Stimulated activated CD4-positive, alpha-beta T cell treated with anti-CD3 and anti-CD28 coated beads, TNF-alpha, amount 100 ng/mL, for 24 hours (primary cell): ENCODE results near the gene FCGR2B.
"Not testable (repeated sequence)": the region's sequence is repeated elsewhere in the genome, so short reads cannot be mapped to it uniquely, and the experiment has no call there.

Experiments
- DNase-seq, 3 experiments: peaks; one replicate each; pipeline ENCODE4 v3.0.0-alpha.2; 2020; ENCODE audit warnings: low read depth in 3 of 3

FCGR2B gene

DNA sequence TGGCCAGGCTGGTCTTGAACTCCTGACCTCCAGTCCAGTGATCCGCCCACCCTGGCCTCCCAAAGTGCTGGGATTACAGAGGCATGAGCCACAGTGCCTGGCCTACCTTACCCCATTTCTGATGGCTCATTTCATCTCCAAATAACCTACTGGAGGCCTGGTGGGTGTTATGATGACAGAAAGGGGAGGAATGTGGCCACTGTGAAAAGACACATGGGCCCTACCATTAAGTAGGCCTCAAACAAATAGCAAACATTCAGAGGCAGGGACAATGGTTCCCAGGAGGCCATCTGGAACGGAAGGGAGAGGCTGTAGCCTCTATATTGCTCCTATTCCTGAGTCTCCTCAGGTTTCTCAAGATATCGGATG is 43.2 kb downstream of the FCGR2B start:
- DNase-seq: no peak

DNA sequence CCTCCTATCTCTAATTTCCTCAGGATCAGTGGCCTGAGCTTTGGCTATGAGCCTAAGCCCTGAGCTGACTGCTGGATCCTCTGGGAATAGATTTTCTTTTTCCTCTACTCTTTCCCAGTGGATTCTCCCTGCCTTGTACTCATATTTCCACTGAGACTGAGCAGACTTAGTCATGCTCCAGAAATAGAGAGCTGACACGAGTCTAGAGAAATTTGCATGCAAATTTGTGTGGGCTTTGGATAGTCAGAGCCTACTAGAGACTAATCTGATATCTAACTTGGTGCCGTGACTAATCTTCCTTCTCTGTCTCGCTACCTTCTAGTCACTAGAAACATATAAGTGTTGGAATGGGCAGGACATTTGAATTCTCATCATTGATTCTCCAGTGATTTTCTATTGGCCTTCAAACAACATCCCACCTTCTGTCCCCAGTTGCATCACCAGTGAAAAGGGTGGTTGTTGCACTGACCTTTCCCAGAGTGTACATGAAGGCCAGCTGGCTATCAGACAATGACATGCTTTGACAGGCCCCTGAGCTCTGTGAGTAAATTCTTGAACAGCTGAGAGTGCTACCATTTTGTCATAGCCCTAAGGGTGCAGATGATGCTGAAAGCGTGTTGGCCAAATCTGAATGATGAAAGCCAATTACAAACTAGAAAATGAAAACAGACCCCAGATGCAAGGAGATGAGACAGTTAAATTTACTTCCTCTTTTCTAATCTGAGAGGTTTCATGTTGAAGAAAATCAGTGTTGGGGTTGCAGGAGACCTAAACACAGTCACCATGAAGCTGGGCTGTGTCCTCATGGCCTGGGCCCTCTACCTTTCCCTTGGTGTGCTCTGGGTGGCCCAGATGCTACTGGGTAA is 43.8 kb downstream of the FCGR2B start, which contains the start of gene FCRLA:
TSS of gene FCRLA (plus strand) at position 748 of the 866 bp plus-strand sequence. CDS start at position 784, 36 bp downstream.
- no peak for DNase-seq

DNA sequence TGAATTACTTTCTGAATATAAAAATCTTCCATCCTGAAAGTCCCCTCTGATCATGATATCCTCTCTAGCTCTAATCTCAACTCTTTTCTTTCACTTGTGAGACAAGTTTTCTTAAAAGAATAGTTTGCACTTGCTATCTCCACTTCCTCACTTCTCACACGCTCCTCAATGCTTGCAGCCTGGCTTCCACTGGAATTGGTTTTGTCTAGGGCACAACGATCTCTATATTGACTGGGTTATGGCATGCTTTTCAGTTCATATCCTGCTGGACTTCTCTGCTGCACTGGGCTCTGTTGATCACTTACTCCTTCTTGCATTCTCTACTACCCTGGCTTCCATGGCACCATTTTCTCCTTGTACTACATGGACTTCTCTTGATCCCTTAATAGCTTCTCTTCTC is 44.6 kb downstream of the FCGR2B start:
- DNase-seq: no peak

DNA sequence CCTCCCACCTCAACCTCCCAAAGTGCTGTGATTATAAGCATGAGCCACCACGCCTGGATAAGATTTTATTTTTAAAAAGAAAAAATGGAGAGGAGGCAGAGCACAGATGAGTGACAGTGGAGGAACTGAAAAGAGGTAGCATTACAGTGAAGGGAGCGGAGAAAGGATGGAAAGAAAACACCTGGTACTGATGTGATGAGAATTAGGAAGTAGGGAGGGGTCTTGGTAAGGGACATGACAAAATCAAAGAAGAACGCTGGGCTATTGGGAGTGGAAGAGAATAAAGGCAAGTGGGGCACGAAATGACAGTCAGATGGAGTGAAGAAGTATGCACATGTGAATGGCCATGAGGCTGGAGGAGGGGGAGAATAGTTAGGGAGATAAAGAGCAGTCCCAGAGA is 46.4 kb downstream of the FCGR2B start:
- DNase-seq: no peak

DNA sequence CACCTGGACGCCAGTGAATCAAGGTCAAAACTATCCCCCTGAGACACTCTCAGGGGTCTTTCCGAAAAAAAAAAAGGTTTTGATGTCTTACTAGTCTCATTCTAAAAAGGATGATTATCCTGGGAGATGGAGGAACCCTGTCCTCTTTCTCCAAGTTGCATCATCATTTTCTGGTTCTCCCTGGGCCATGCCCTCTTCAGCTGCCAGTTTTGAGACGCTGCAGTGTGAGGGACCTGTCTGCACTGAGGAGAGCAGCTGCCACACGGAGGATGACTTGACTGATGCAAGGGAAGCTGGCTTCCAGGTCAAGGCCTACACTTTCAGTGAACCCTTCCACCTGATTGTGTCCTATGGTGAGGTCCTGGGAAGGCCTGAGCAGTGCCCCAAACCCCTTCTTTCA is 47.6 kb downstream of the FCGR2B start:
- no peak for DNase-seq

DNA sequence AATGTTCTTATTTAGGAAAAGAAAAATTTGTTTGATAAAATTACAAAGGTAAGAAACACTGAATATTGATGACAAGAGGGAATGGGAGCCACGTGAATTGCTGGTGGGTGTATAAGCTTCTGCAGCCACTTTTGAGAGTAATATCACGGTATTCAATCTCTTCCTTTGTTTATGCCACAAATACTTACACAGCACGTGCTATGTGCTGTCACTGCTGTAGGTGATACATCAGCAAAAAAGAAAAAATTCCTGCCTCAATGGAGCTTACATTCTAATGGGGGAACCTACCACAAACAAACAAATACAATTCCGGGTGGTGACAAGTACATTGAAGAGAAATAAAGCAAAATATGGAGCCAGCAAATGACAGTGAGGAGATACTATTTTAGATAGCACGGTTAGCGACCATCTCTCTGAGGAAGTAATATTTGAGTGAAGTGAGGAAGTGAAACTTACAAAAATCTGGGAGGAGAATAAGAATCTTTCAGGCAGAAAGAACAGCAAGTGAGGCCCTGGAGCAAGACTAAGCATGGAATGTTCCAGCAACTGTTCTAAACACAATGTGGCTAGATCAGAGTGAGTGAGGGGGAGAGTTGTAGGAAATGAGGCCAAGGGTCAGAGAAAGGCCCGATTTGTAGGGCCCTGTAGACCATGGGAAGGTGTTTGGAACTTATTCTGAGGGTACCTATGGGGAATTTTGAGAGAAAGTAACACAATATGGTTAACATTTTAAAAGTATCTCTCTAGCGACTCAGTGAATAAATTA is 55.8 kb downstream of the FCGR2B start:
- DNase-seq: no peak

DNA sequence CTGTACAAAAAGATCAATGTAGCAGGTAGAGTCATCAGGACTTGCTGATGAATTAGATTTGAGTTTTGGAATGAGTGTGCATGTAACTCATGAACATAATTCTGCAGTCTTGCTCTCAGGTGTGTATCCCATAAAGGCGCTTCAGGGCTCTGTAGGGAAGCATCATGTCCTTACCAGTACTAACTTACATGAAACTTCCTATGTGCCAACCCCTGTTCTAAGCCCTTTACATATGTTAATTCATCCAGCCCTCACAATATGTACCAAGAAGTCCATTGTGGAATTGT is 56.3 kb downstream of the FCGR2B start:
- no peak for DNase-seq

DNA sequence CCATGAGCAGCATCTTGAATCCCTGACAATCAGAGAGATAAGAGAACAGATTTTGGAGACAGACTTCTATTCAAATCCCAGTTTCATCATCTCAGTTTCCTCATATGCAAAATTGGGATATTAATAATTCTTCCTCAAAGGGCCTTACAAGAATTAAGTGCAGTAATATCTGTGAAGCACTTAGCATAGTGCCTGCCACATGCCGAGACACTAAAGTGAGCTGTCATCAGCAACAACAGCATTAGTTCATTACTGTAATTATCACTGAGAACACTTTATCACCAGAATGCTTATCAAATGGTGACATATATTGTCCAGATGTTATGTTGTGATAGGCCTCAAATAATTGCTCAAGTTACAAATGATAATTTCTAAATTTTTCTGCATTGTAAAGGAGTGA is 57.5 kb downstream of the FCGR2B start:
- DNase-seq: no peak

DNA sequence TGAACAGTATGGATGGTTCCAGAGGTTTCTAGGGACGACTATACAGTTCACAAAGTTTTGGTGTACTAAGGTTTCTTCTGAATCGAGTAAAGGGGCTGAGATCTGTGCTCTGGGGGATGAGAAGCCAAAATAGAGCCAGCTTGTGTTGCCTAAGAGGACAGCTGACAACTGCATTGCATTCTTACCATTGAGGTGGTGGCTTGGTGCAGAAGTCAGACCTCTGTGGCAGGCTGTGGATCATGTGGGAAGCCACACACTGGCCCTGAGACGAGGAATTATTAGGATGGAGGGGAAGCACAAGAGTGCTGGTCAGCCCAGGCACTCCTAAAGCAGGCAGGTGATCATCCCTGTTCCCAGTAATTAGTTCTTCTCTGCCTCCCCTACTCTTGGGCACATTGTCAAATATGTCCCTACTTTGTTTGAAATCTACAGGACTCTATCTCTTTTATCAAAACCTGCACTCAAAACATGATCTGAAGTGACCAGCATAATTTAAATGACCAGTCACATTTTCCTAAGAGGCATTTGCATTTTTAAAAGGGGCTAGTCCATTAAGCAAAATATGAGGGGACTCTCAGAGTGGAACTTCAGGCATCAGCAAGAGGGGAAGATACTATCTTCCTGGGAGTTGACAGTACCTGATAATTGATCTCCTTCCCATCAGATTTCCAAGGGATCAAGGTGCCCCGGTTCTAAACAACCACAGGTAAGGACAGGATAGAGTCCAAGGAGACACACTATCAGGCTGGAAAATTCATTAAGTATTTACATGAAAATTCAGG is 58.2 kb downstream of the FCGR2B start, which contains the start of gene FCRLB:
TSS of gene FCRLB (plus strand) at position 589 of the 782 bp plus-strand sequence. CDS start 1,129 bp downstream, outside the sequence.
- no peak for DNase-seq

DNA sequence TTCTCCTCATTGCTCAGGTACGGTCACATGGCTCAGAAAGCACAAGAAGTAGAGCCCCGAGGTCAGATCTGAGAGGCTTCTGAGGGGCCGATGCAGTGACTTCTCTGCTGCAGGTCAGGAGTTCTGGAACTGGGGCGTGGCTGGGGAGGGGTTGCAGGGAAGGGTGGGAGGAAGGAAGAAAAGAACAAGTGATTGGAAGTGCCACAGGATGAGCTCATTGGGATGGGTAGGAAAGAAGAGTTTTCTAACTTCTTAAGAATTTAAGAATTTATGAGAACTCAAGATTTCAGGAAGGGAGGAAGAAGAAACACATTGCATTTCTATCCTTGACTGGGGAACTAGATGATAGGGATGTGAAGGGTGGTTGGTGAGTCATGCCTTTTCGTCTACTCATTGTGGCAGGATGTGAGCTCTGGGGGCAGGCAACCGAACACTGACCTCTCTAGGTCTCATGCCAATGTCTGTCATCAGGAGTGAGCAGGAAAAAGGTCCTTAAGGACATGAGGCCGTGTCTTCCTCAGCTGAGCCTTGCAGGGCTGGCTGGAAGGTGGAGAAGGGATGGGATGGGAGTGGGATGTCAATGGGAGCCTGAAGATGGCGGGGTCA is 58.9 kb downstream of the FCGR2B start:
- no peak for DNase-seq

DNA sequence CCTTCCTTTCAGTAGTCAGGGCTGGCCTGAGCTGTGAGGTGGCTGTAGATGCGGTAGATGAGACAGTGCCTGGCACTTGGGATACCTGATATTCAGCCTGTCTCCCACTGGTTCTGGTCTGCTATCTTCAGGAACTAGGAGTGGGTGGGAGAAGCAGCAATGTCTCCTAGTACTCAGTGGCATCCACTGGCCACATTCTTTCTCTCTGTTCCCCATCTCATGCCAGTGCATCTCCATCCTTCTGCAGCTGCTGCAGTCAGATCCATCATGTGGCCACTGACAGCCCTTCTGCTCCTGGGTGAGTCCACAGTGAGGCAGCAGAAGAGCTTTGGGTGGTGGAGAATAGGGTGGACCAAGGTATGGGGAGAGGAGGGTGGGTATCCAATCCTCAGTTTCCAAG is 59.5 kb downstream of the FCGR2B start:
- no peak for DNase-seq

DNA sequence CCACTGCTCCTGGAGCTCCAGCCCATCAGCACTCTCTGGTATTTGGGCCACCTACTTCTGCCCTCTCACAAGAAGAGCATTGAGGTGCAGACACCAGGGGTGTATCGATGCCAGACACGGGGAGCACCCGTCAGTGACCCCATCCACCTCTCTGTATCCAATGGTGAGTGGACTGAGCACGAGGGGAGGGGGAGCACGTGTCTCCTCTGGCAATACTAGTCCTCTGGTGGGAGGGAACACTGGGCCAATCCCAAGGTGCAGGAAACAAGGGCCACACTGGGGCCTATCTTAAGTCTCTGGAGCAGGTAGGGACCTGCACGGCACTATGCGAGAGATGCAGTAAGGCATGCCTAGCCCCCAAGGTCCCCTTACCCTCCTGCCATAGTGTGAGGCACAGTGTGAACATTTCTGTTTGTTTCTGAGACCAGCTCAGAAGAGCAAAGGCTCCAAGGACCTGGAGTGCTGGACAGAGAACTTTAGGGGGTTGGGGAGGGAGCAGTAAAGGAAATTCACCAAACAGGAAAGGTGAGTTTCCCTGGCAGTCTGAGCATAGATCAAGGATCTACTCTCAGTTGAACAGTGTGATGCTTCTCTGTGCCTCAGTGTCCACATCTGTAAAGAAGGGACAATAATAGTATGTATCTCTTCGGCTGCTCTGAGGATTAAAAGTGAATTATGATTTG is 60.7 kb downstream of the FCGR2B start:
- DNase-seq: no peak

DNA sequence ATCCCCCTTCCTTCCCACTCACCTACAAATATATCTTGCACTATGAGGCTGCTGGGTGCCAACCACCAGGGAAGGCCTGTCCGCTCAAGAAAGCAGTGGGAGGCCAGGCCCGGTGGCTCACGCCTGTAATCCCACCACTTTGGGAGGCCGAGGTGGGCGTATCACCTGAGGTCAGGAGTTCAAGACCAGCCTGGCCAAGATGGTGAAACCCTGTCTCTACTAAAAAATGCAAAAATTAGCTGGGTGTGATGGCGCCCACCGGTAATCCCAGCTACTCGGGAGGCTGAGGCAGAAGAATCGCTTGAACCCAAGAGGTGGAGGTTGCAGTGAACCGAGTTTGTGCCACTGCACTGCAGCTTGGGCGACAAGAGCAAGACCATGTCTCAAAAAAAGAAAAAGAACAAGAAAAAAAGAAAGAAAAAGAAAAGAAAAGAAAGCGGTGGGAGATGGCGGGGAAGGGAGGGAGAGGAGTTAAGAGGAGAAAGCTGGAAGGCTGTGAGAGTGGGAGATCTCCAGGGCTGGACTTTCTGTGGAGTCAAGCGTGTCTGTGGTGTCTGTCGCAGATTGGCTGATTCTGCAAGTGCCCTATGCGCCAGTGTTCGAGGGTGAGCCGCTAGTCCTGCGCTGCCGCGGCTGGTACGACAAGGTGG is 62.4 kb downstream of the FCGR2B start:
- DNase-seq: not testable (repeated sequence)

DNA sequence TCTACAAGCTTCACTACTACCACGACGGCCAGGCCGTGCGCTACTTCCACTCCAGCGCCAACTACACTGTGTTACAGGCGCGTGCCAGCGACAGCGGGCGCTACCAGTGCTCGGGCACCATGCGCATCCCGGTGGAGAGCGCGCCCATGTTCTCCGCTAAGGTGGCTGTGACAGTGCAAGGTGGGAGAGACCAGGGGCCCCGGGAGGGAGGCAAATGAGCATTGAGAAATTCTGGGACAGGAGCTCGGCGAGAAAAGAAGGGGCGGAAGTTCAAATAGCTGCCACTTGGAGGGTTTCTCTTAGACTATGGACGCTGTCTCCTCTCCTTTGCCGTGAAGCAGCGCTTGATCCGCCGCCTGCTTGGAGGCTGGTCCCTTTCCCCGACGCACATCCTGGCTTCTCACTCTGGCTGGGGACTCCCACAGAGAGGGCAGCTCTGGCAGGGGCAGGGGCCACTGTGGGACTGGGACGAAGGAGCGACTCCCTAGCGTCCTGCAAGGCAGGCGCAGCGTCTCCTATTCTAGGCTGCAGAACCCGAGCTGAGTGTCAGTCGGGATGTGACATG is 63.0 kb downstream of the FCGR2B start:
- DNase-seq: no peak

DNA sequence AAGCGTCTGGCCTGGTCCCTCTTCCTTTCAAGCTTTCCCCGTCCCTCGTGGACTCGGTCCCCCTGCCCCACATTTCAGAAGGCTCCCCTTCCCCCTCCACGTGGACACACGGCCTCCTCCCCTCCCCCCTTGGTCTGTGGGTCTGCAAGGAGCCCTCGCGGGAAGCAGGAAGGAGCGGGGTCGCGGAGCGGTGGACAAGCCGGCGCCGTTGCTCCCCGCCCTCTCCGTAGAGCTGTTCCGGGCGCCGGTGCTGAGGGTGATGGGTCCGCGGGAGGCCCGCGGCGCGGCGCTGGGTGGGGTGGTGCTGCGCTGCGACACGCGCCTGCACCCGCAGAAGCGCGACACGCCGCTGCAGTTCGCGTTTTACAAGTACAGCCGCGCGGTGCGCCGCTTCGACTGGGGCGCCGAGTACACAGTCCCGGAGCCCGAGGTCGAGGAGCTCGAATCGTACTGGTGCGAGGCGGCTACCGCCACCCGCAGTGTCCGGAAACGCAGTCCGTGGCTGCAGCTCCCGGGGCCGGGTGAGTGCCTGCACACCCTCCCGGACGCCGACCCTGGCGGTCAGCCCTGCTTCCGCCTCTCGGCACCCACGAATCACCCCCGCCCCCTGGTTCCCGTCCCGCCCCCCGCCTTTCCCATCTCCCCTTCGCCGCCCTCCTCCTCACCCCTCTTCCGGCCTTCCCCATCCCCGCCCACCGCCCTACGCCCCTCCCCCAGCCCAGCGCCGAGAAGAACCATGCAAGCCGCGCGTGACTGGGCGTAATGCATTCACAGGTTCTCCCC is 63.7 kb downstream of the FCGR2B start:
- peak in 2 of 3 experiments; percentile 37 to 63 for DNase-seq

DNA sequence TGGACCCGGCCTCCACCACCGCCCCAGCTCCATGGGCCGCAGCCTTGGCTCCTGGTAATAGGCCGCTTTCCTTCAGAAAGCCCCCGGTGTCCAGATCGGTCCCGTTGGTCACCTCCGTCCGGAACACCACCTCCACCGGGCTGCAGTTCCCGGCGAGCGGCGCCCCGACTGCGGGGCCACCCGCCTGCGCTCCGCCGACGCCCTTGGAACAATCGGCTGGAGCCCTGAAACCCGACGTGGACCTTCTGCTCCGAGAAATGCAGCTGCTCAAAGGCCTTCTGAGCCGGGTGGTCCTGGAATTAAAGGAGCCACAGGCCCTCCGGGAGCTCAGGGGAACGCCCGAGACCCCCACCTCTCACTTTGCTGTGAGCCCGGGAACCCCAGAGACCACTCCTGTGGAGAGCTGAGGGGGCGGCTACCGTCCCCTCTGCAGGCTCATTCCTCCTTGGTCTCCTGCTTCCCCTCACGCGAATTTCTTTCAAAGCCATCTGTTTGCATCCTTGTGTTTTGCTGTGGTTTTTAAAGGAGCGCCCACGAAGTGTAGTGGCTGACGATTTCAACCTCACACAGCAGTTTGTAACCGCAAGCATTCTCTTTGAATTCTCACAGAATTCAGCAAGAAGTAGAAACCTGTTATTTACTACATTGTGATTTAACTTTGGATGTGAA is 64.4 kb downstream of the FCGR2B start:
- DNase-seq: no peak
